Psoas muscle (tissue), 8 donors: Measurements from ENCODE around the gene EPHB1. TPM values are rescaled to one million over a fixed set of nuclear protein-coding genes. Genes with fewer than 3 reads are reported as not detected.

Source experiments
- ATAC-seq, 4 donors: fragments of 200-7000 bp; cut with Tn5 transposase; one replicate each; pipeline ENCODE4 v1.9.1; 2020; ENCODE audit warnings: moderate library complexity in 3 of 4, mild to moderate bottlenecking in 2 of 4
- DNase-seq, 2 donors: peaks; one replicate each; pipeline ENCODE4 v3.0.0-alpha.2; 2020
- H3K27ac ChIP-seq: fragments of 200-600 bp; one replicate; pipeline ENCODE4 v1.8.0; 2022
- H3K27me3 ChIP-seq, 3 donors: fragments of 200-600 bp in 1 of 3; one replicate each; pipeline versions ENCODE4 v1.6.1 to v1.8.0; 2013 to 2022; ENCODE audit warnings: low read length in 2 of 3, mild to moderate bottlenecking in 2 of 3, moderate library complexity in 1 of 3; ENCODE audit not compliant: insufficient read depth in 3 of 3
- H3K36me3 ChIP-seq, 2 donors: fragments of 200-600 bp in 1 of 2; one replicate each; pipeline versions ENCODE4 v1.6.1 to v1.8.0; 2013 to 2022; ENCODE audit warnings: low read depth in 1 of 2, mild to moderate bottlenecking in 1 of 2, moderate library complexity in 1 of 2; ENCODE audit not compliant: insufficient read depth in 1 of 2
- H3K4me1 ChIP-seq: fragments of 200-600 bp; one replicate; pipeline ENCODE4 v1.8.0; 2022
- H3K4me3 ChIP-seq: fragments of 200-600 bp; one replicate; pipeline ENCODE4 v1.8.0; 2022; ENCODE audit warnings: mild to moderate bottlenecking
- H3K9me3 ChIP-seq: fragments of 200-600 bp; one replicate; pipeline ENCODE4 v1.8.0; 2022
- CTCF ChIP-seq: fragments of 200-600 bp; IDR thresholded peaks from one replicate; pipeline ENCODE4 v1.8.0; 2022; ENCODE audit warnings: antibody characterized with exemption
- WGBS, 3 donors: extraction: QIAGEN DNeasy Blood & Tissue Kit; methylation state at CpG; one replicate each; pipeline versions ENCODE4 v1.1.6 to v1.1.7; 2013; 5-methylcytosine and 5-hydroxymethylcytosine counted together
- intact Hi-C, 2 donors: fragments of 100-400 bp; cut with DNase I; formaldehyde crosslinking; loops; one replicate each; pipeline versions ENCODE4 v1.11.0 to v1.14.2; 2022
- polyA plus RNA-seq, 3 donors: library from polyadenylated mRNA; stranded (reverse); fragments of 200-250 nt; gene quantifications; one replicate each; pipeline ENCODE4 v1.2.3, GENCODE V29; 2013
- total RNA-seq, 4 donors: library from RNA; stranded (reverse); fragmentation: NEBNext Ultra II Directional in 2 of 4; extraction: Animal tissue kit (Norgen Biotek cat#: 25700) in 2 of 4; gene quantifications; one replicate each; pipeline versions ENCODE4 v1.2.1 to v1.2.4, GENCODE V29; 2021 to 2023
- donor health status: healthy with polysubstance abuse.
- donor health status: DM: no; HTN: no; CAD: no; lungs with moderate emphysema.
- donor health status: Bipolar disorder and iron deficiency.
- donor health status: healthy.
- donor health status: DM: yes; HTN: yes; CAD: no.
- donor health status: DM: no; HTN: no; CAD: no.
- donor health status: DM: no; HTN: no; CAD: no.
- donor health status: DM: yes; HTN: yes; CAD: no.

Gene EPHB1
- total and polyA plus RNA-seq, 7 donors = 0.85 to 6.3 (median 2.0) TPM

GRCh38 chr3:134899786-134900185, 104.7 kb downstream of the EPHB1 start:
- Histone ChIP-seq H3K4me1 (peaks cover 14% of the 10 kb centered on the region), H3K27me3 (no peaks in the 10 kb centered on the region), H3K4me3 (no peak overlapping the region), H3K9me3 (no peaks in the 10 kb centered on the region), H3K27ac (no peak overlapping the region), H3K36me3 (no peaks in the 10 kb centered on the region)
- no peak for TF ChIP-seq CTCF
- ATAC-seq = no peak
- 97 to 100% (median 100%) methylated on average over 1 of the region's 1 CpG for WGBS, 3 donors
- intact Hi-C loops = loop anchor here in 1 of 2 donors (5.0 kb wide), 1 partner anchor 102 kb away; the partner anchor contains the start of gene EPHB1
- DNase-seq = no peak

GRCh38 chr3:134900482-134900881, 105.4 kb downstream of the EPHB1 start:
- Histone ChIP-seq H3K27ac (no peak overlapping the region), H3K4me1 (peaks cover 14% of the 10 kb centered on the region), H3K36me3 (no peaks in the 10 kb centered on the region), H3K9me3 (no peaks in the 10 kb centered on the region), H3K27me3 (no peaks in the 10 kb centered on the region), H3K4me3 (no peak overlapping the region)
- WGBS, 3 donors = 85 to 94% (median 94%) methylated on average over 1 of the region's 1 CpG
- DNase-seq (no peak), ATAC-seq (no peak)
- intact Hi-C loops = no loop called here
- no peak for TF ChIP-seq CTCF

- Histone ChIP-seq H3K27me3 (no peaks in the 10 kb centered on the region), H3K9me3 (no peaks in the 10 kb centered on the region), H3K4me3 (no peak overlapping the region), H3K4me1 (peaks cover 14% of the 10 kb centered on the region), H3K27ac (no peak overlapping the region), H3K36me3 (no peaks in the 10 kb centered on the region)
- no peak for ATAC-seq
- no peak for DNase-seq
- 92 to 97% (median 96%) methylated on average over 2 of the region's 2 CpGs for WGBS, 3 donors
- intact Hi-C loops = no loop called here
- no peak for TF ChIP-seq CTCF
Observed at GRCh38 chr3:134901461-134901860, 106.4 kb downstream of the EPHB1 start.

GRCh38 chr3:134903837-134904236, 108.8 kb downstream of the EPHB1 start:
- intact Hi-C loops = no loop called here
- ATAC-seq = no peak

More at GRCh38 chr3:134903837-134904236, 108.8 kb downstream of the EPHB1 start:
- no peak for DNase-seq
- Histone ChIP-seq H3K4me3 (no peak overlapping the region), H3K9me3 (no peaks in the 10 kb centered on the region), H3K27me3 (no peaks in the 10 kb centered on the region), H3K27ac (no peak overlapping the region), H3K4me1 (no peaks in the 10 kb centered on the region), H3K36me3 (no peaks in the 10 kb centered on the region)
- 74 to 85% (median 80%) methylated on average over 4 of the region's 4 CpGs for WGBS, 3 donors
- no peak for TF ChIP-seq CTCF
